Trophoblast cell (in vitro differentiated cells and primary cell): ENCODE measurements around the gene SFRP4.

Experiments used
- DNase-seq, 2 donors: peaks; one replicate each; pipeline ENCODE4 v3.0.0-alpha.2; 2016
- H2AFZ ChIP-seq: 2 replicates; pipeline ENCODE4 v1.6.1; 2013; ENCODE audit warnings: low read length, moderate library complexity, mild to moderate bottlenecking; ENCODE audit not compliant: insufficient read depth, poor library complexity
- H2AK5ac ChIP-seq: 2 replicates; pipeline ENCODE4 v1.6.1; 2013; ENCODE audit warnings: mild to moderate bottlenecking, low read length
- H2BK120ac ChIP-seq: 2 replicates; pipeline ENCODE4 v1.6.1; 2013; ENCODE audit warnings: low read length, mild to moderate bottlenecking, moderate library complexity; ENCODE audit not compliant: insufficient read depth, poor library complexity
- H2BK12ac ChIP-seq: 2 replicates; pipeline ENCODE4 v1.6.1; 2013; ENCODE audit warnings: mild to moderate bottlenecking, low read length, moderate library complexity
- H2BK5ac ChIP-seq: 2 replicates; pipeline ENCODE4 v1.6.1; 2013; ENCODE audit warnings: low read length, low read depth, moderate library complexity, mild to moderate bottlenecking; ENCODE audit not compliant: poor library complexity
- H3K14ac ChIP-seq: 2 replicates; pipeline ENCODE4 v1.6.1; 2013; ENCODE audit warnings: mild to moderate bottlenecking, low read length
- H3K18ac ChIP-seq: 2 replicates; pipeline ENCODE4 v1.6.1; 2013; ENCODE audit warnings: mild to moderate bottlenecking, low read length
- H3K23ac ChIP-seq: 2 replicates; pipeline ENCODE4 v1.6.1; 2013; ENCODE audit warnings: low read length
- H3K27ac ChIP-seq: 2 replicates; pipeline ENCODE4 v1.5.1; 2013; ENCODE audit warnings: low read depth, mild to moderate bottlenecking, inconsistent platforms, low read length, moderate library complexity
- H3K27me3 ChIP-seq: 2 replicates; pipeline ENCODE4 v1.6.1; 2013; ENCODE audit warnings: inconsistent platforms, mild to moderate bottlenecking, low read length, moderate library complexity; ENCODE audit not compliant: insufficient read depth
- H3K36me3 ChIP-seq, 2 experiments: 1 replicate in 1 of 2; 2 replicates in 1 of 2; pipeline ENCODE4 v1.6.1; 2013; ENCODE audit warnings: low read length in 2 of 2, mild to moderate bottlenecking in 2 of 2, moderate library complexity in 1 of 2; ENCODE audit not compliant: insufficient read depth in 2 of 2, control insufficient read depth in 1 of 2
- H3K4ac ChIP-seq: 2 replicates; pipeline ENCODE4 v1.6.1; 2013; ENCODE audit warnings: low read depth, mild to moderate bottlenecking, low read length, moderate library complexity
- H3K4me1 ChIP-seq, 2 experiments: 1 replicate in 1 of 2; 2 replicates in 1 of 2; pipeline ENCODE4 v1.6.1; 2013; ENCODE audit warnings: low read length in 2 of 2, mild to moderate bottlenecking in 2 of 2, moderate library complexity in 1 of 2; ENCODE audit not compliant: insufficient read depth in 2 of 2, control insufficient read depth in 1 of 2
- H3K4me2 ChIP-seq: 2 replicates; pipeline ENCODE4 v1.6.1; 2013; ENCODE audit warnings: inconsistent platforms, mild to moderate bottlenecking, low read length, moderate library complexity
- H3K4me3 ChIP-seq: 2 replicates; pipeline ENCODE4 v1.5.1; 2013; ENCODE audit warnings: mild to moderate bottlenecking, low read depth, low read length, inconsistent platforms
- H3K79me1 ChIP-seq: one replicate; pipeline ENCODE4 v1.6.1; 2013; ENCODE audit warnings: low read length
- H3K79me2 ChIP-seq: 2 replicates; pipeline ENCODE4 v1.6.1; 2013; ENCODE audit warnings: low read length, mild to moderate bottlenecking; ENCODE audit not compliant: control insufficient read depth, insufficient read depth, poor library complexity
- H3K9ac ChIP-seq: 2 replicates; pipeline ENCODE4 v1.6.1; 2013; ENCODE audit warnings: mild to moderate bottlenecking, low read length
- H3K9me3 ChIP-seq: 2 replicates; pipeline ENCODE4 v1.6.1; 2013; ENCODE audit warnings: low read depth, mild to moderate bottlenecking, control low read depth, inconsistent platforms, low read length; ENCODE audit not compliant: insufficient read depth
- H4K12ac ChIP-seq: 2 replicates; pipeline ENCODE4 v1.6.1; 2013; ENCODE audit warnings: low read depth, mild to moderate bottlenecking, low read length, moderate library complexity
- H4K8ac ChIP-seq: 2 replicates; pipeline ENCODE4 v1.6.1; 2013; ENCODE audit warnings: low read depth, mild to moderate bottlenecking, low read length, moderate library complexity
- H4K91ac ChIP-seq: one replicate; pipeline ENCODE4 v1.6.1; 2013; ENCODE audit warnings: low read depth, mild to moderate bottlenecking, low read length, moderate library complexity
- WGBS: extraction: QIAGEN DNeasy Blood & Tissue Kit; methylation state at CpG from one replicate; pipeline ENCODE4 v1.1.7; 2013; ENCODE audit warnings: missing lambda C conversion rate; ENCODE audit not compliant: insufficient read length, insufficient coverage; ENCODE audit errors: extremely low coverage; 5-methylcytosine and 5-hydroxymethylcytosine counted together

Gene SFRP4

DNA sequence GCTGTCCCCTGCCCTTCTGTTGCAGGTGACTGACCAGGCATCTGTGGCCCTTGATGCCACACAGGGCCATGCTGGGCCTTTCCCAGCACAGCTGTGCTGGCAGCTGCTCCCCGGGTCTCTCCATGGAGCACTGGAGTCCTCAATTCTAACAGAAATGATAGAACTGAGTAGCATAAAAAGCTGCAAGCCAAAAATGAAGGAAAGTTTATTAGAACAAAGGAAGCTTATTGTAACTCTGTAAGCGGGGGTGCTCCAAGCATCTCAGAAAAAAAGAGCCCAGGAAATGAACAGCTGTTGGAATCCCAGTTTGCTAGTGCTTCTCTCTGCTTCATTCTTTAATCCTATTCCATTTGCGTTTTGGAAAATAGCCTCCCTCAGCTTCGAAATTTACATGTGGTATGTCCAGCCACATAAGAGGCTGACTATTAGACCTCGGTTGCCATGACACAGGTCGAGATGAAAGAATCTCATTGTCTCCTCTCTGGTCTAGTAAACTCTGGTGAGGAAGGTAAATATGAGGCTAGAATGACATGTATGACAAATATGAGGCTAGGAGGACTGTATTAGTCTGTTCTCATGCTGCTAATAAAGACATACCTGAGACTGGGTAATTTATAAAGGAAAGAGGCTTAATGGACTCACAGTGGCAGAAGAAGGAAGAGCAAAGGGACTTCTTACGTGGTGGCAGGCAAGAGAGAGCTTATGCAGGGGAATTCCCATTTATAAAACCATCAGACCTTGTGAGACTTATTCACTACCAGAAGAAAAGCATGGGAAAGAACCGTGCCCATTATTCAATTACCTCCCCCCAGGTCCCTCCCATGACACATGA is 27.5 kb upstream of the SFRP4 start:
- H3K4me2 ChIP-seq: no peak overlapping the region
- no peak overlapping the region for H4K12ac ChIP-seq
- H2AK5ac ChIP-seq: no peak overlapping the region
- no peaks in the 10 kb centered on the region for H3K79me1 ChIP-seq
- H3K9ac ChIP-seq: no peak overlapping the region
- H3K36me3 ChIP-seq: no peaks in the 10 kb centered on the region
- no peak overlapping the region for H3K4ac ChIP-seq
- no peak overlapping the region for H2BK120ac ChIP-seq
- H3K79me2 ChIP-seq: no peaks in the 10 kb centered on the region
- H2BK5ac ChIP-seq: no peak overlapping the region
- no peak overlapping the region for H3K27ac ChIP-seq
- H3K9me3 ChIP-seq: no peaks in the 10 kb centered on the region
- no peaks in the 10 kb centered on the region for H3K27me3 ChIP-seq
- H2AFZ ChIP-seq: no peak overlapping the region
- no peak overlapping the region for H4K8ac ChIP-seq
- H2BK12ac ChIP-seq: no peak overlapping the region
- WGBS: no CpG with 5 or more reads among the region's 8 CpGs
- no peak overlapping the region for H3K18ac ChIP-seq
- H3K4me3 ChIP-seq: no peak overlapping the region
- peaks cover 0 to 3% of the 10 kb centered on the region in 2 experiments for H3K4me1 ChIP-seq
- no peak overlapping the region for H3K14ac ChIP-seq
- DNase-seq: peak in 1 of 2 donors; percentile 11
- no peak overlapping the region for H3K23ac ChIP-seq
- H4K91ac ChIP-seq: no peak overlapping the region

DNA sequence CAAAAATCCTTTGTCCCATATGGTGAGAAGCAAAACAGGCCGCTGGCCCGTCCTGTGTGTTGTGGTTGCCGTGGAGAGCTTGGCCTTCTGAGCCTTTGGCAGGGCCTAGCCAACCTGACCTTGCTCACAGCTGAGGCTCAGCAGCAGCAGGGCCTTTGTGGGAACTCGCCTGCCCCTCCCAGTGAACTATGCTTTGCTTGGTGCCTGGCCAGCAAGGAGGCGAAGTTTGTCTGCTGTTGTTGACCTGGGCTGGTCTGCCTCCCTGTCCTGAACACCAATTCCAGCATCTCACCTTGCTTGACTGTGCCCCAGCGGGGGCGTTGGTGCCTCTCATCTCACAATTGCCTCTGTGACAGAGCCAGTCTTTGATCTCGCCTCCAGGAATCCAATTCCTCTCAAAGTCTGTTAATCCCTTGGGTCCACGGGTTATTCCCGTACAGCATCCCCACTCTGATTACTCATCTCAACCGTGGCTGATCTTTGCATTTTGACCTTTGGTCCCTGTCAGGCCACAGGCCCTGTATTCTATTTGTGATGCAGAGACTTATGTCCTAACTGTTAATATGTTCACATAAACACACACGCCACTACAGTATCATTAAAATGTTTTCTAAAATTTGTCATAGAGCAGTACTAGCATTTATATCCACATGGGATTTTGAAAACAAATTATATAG is 26.5 kb upstream of the SFRP4 start:
- Histone ChIP-seq H3K14ac (no peak overlapping the region), H3K27me3 (no peaks in the 10 kb centered on the region), H3K4me2 (no peak overlapping the region), H2BK120ac (no peak overlapping the region), H2BK5ac (no peak overlapping the region), H3K79me1 (no peaks in the 10 kb centered on the region), H3K79me2 (no peaks in the 10 kb centered on the region), H3K27ac (no peak overlapping the region), H3K4ac (no peak overlapping the region), H3K23ac (no peak overlapping the region), H4K12ac (no peak overlapping the region), H3K36me3 (no peaks in the 10 kb centered on the region), H4K8ac (no peak overlapping the region), H3K9me3 (no peaks in the 10 kb centered on the region), H3K4me1 (peaks cover 0 to 3% of the 10 kb centered on the region in 2 experiments), H2AFZ (no peak overlapping the region), H2BK12ac (no peak overlapping the region), H3K18ac (no peak overlapping the region), H4K91ac (no peak overlapping the region), H2AK5ac (no peak overlapping the region), H3K4me3 (peak overlapping the region; percentile 25), H3K9ac (no peak overlapping the region)
- no peak for DNase-seq
- no CpG with 5 or more reads among the region's 12 CpGs for WGBS

DNA sequence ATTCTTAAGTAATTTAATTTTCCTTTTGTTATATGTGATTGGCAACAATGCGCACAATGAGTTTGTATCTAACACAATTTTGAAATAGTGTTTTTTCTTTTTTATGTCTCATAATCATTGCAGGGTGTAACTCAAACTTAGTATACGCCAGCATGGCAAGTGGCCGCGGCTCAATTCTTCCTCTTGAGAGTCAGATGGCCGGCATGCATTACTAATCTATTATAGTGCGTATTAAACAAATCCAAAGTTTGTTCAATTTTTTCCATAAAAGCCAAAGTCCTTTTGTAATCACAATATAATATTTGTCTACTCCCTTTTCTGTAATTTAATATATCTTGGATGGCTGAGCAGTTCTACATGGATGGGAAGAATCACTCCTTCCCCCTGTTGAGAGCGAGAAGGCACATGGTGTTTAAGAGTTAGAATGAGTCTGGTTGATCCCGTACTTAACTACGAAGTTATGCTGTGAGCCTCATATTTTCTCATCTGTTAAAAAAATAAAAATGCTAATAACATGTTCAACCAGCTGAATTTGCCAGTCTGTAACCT is 16.5 kb upstream of the SFRP4 start:
- no CpG with 5 or more reads among the region's 9 CpGs for WGBS
- Histone ChIP-seq H3K4me1 (no peaks in the 10 kb centered on the region), H3K79me2 (no peaks in the 10 kb centered on the region), H3K9ac (no peak overlapping the region), H3K4me2 (no peak overlapping the region), H2BK5ac (no peak overlapping the region), H3K9me3 (no peaks in the 10 kb centered on the region), H3K4me3 (no peak overlapping the region), H3K27me3 (no peaks in the 10 kb centered on the region), H2BK120ac (no peak overlapping the region), H3K36me3 (no peaks in the 10 kb centered on the region), H2AFZ (no peak overlapping the region), H3K4ac (no peak overlapping the region), H4K12ac (no peak overlapping the region), H3K23ac (no peak overlapping the region), H3K79me1 (no peaks in the 10 kb centered on the region), H4K8ac (no peak overlapping the region), H2AK5ac (no peak overlapping the region), H4K91ac (no peak overlapping the region), H3K14ac (no peak overlapping the region), H3K18ac (no peak overlapping the region), H2BK12ac (no peak overlapping the region), H3K27ac (no peak overlapping the region)
- DNase-seq: no peak

DNA sequence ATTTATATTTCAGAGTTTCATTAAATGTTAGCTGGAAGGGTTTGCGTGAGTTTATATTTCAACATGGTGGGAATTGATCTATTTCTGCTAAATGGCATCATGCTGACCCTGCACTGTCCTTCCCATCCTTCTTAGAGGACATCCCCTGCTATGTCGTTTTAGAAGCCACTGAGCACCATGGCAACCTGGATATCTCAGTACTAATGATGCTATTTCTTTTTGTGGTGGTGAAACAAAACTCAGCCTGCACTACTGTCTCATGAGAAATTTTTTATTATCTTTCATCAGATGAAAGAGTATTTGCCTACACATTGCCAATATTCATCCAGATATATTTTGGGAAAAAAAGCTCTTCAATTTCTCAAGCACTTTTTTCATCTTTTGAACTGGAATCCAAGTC is 15.9 kb upstream of the SFRP4 start:
- no peaks in the 10 kb centered on the region for H3K36me3 ChIP-seq
- H3K79me1 ChIP-seq: no peaks in the 10 kb centered on the region
- no peak overlapping the region for H2AK5ac ChIP-seq
- H3K23ac ChIP-seq: no peak overlapping the region
- H2AFZ ChIP-seq: no peak overlapping the region
- no peak overlapping the region for H3K9ac ChIP-seq
- no peak overlapping the region for H4K91ac ChIP-seq
- no peaks in the 10 kb centered on the region for H3K79me2 ChIP-seq
- no peak overlapping the region for H2BK5ac ChIP-seq
- no peak overlapping the region for H2BK120ac ChIP-seq
- no peaks in the 10 kb centered on the region for H3K9me3 ChIP-seq
- H4K12ac ChIP-seq: no peak overlapping the region
- H3K4me2 ChIP-seq: no peak overlapping the region
- WGBS: no CpG with 5 or more reads among the region's 2 CpGs
- H3K27me3 ChIP-seq: no peaks in the 10 kb centered on the region
- no peak overlapping the region for H4K8ac ChIP-seq
- H3K4ac ChIP-seq: no peak overlapping the region
- no peak overlapping the region for H3K14ac ChIP-seq
- H3K4me3 ChIP-seq: no peak overlapping the region
- H3K27ac ChIP-seq: no peak overlapping the region
- no peak for DNase-seq
- H3K4me1 ChIP-seq: no peaks in the 10 kb centered on the region
- no peak overlapping the region for H2BK12ac ChIP-seq
- no peak overlapping the region for H3K18ac ChIP-seq
